HepG2 (cell line): Measurements from ENCODE around the gene DRAM1. TPM values are rescaled to one million over a fixed set of nuclear protein-coding genes. Genes with fewer than 3 reads are reported as not detected.

Experiments used
- CEBPB ChIP-seq: IDR thresholded peaks from 2 replicates; pipeline ENCODE4 v1.6.1; 2011; ENCODE audit warnings: low read depth, low read length, improper control_type of control experiment, borderline replicate concordance
- DNMT3B ChIP-seq: conservative IDR thresholded peaks from 2 replicates; pipeline ENCODE4 v1.6.1; 2016; ENCODE audit warnings: missing biosample characterization, control low read depth
- EP300 ChIP-seq, 3 experiments: sonication (generic) in 1 of 3; formaldehyde crosslinking in 1 of 3; IDR thresholded peaks; 2 replicates each; pipeline versions ENCODE4 v1.5.1 to v1.6.1; 2011 to 2020; ENCODE audit warnings: low read depth in 2 of 3, low read length in 2 of 3, borderline replicate concordance in 1 of 3, improper control_type of control experiment in 1 of 3, mild to moderate bottlenecking in 1 of 3, missing genetic modification reagents in 1 of 3, moderate library complexity in 1 of 3
- EZH2 ChIP-seq: conservative IDR thresholded peaks from 2 replicates; pipeline ENCODE4 v1.6.1; 2012; ENCODE audit warnings: mild to moderate bottlenecking, low read depth, low read length, moderate library complexity
- JUNB ChIP-seq: sonication (generic); formaldehyde crosslinking; IDR thresholded peaks from 2 replicates; pipeline ENCODE4 v1.8.0; 2022; ENCODE audit warnings: missing genetic modification reagents, mild to moderate bottlenecking, borderline replicate concordance
- KDM1A ChIP-seq: IDR thresholded peaks from 2 replicates; pipeline ENCODE4 v1.6.1; 2016; ENCODE audit warnings: missing compliant biosample characterization
- MAFG ChIP-seq: sonication (generic); formaldehyde crosslinking; IDR thresholded peaks from 2 replicates; pipeline ENCODE4 v1.5.1; 2020; ENCODE audit warnings: mild to moderate bottlenecking, missing genetic modification reagents
- MAFK ChIP-seq, 2 experiments: IDR thresholded peaks in 1 of 2; conservative IDR thresholded peaks in 1 of 2; 2 replicates each; pipeline ENCODE4 v1.6.1; 2011; ENCODE audit warnings: improper control_type of control experiment in 2 of 2, low read length in 2 of 2
- RBAK ChIP-seq: sonication (generic); formaldehyde crosslinking; IDR thresholded peaks from 2 replicates; pipeline ENCODE4 v1.5.1; 2020; ENCODE audit warnings: mild to moderate bottlenecking, missing genetic modification reagents
- TARDBP ChIP-seq: sonication (generic); formaldehyde crosslinking; IDR thresholded peaks from 2 replicates; pipeline ENCODE4 v1.8.0; 2022; ENCODE audit warnings: mild to moderate bottlenecking, missing genetic modification reagents
- U2AF1 ChIP-seq: fragments of 200-400 bp; formaldehyde crosslinking; optimal IDR thresholded peaks from 2 replicates; pipeline ENCODE3; 2017; ENCODE audit warnings: mild to moderate bottlenecking, low read depth, low read length
- ZEB1 ChIP-seq: IDR thresholded peaks from 2 replicates; pipeline ENCODE4 v1.6.1; 2012; ENCODE audit warnings: mild to moderate bottlenecking, low read depth, inconsistent platforms; ENCODE audit not compliant: insufficient replicate concordance
- ZMAT3 ChIP-seq: sonication (generic); formaldehyde crosslinking; conservative IDR thresholded peaks from 2 replicates; pipeline ENCODE4 v1.7.0; 2021; ENCODE audit warnings: missing genetic modification reagents
- ZNF354B ChIP-seq: sonication (generic); formaldehyde crosslinking; IDR thresholded peaks from 2 replicates; pipeline ENCODE4 v1.8.0; 2022; ENCODE audit warnings: mild to moderate bottlenecking, missing genetic modification reagents
- ZNF556 ChIP-seq: sonication (generic); formaldehyde crosslinking; IDR thresholded peaks from 2 replicates; pipeline ENCODE4 v1.4.0; 2020; ENCODE audit warnings: mild to moderate bottlenecking, missing genetic modification reagents, borderline replicate concordance
- ZNF558 ChIP-seq: sonication (generic); formaldehyde crosslinking; IDR thresholded peaks from 2 replicates; pipeline ENCODE4 v1.9.0; 2022; ENCODE audit warnings: mild to moderate bottlenecking, missing genetic modification reagents, borderline replicate concordance
- ZNF567 ChIP-seq: sonication (generic); formaldehyde crosslinking; IDR thresholded peaks from 2 replicates; pipeline ENCODE4 v1.8.1; 2023; ENCODE audit warnings: mild to moderate bottlenecking, missing genetic modification reagents, borderline replicate concordance
- ZNF713 ChIP-seq: sonication (generic); formaldehyde crosslinking; IDR thresholded peaks from 2 replicates; pipeline ENCODE4 v1.4.0; 2020; ENCODE audit warnings: mild to moderate bottlenecking, missing genetic modification reagents
- ZNF772 ChIP-seq: sonication (generic); formaldehyde crosslinking; IDR thresholded peaks from 2 replicates; pipeline ENCODE4 v1.5.0; 2020; ENCODE audit warnings: mild to moderate bottlenecking, missing genetic modification reagents
- ZSCAN22 ChIP-seq: sonication (generic); formaldehyde crosslinking; IDR thresholded peaks from 2 replicates; pipeline ENCODE4 v1.4.0; 2020; ENCODE audit warnings: mild to moderate bottlenecking, missing genetic modification reagents
- polyA plus RNA-seq, 8 experiments: library from polyadenylated mRNA; depleted of rRNA in 3 of 8; stranded (reverse) in 7 of 8; unstranded in 1 of 8; fragments of >200 nt; fragmentation: Illumina TruSeq in 4 of 8; extraction: Trizol in 4 of 8; gene quantifications; 2 replicates each; pipeline versions ENCODE4 v1.2.1 to v1.2.3, GENCODE V29; 2011 to 2016; ENCODE audit warnings: low read depth in 4 of 8, missing spikeins in 1 of 8, mixed read lengths in 1 of 8; ENCODE audit not compliant: insufficient read depth in 1 of 8
- total RNA-seq, 5 experiments: library from RNA; depleted of rRNA; stranded (reverse); fragments of >200 nt; fragmentation: Illumina TruSeq; extraction: Trizol; gene quantifications; 2 replicates each; pipeline ENCODE4 v1.2.3, GENCODE V29; 2016; ENCODE audit warnings: low read depth in 1 of 5
- TF ChIP-seq, protein P1 (sequence below): sonication (generic); formaldehyde crosslinking; IDR thresholded peaks from 2 replicates; pipeline ENCODE4 v1.4.0; 2020; ENCODE audit warnings: missing genetic modification reagents
- TF ChIP-seq, protein P2 (sequence below): sonication (generic); formaldehyde crosslinking; IDR thresholded peaks from 2 replicates; pipeline ENCODE4 v1.9.0; 2022; ENCODE audit warnings: missing genetic modification reagents, mild to moderate bottlenecking, borderline replicate concordance
- TF ChIP-seq, protein P3 (sequence below): IDR thresholded peaks from 2 replicates; pipeline ENCODE4 v1.6.1; 2016; ENCODE audit warnings: missing compliant biosample characterization, missing genetic modification reagents, borderline replicate concordance

DRAM1 gene
- total and polyA plus RNA-seq, 2 of the 13 experiments (the other 11 are each of a cell fraction or from before 2014, with no cell fraction given), result 20.9 to 32.6 TPM

DNA sequence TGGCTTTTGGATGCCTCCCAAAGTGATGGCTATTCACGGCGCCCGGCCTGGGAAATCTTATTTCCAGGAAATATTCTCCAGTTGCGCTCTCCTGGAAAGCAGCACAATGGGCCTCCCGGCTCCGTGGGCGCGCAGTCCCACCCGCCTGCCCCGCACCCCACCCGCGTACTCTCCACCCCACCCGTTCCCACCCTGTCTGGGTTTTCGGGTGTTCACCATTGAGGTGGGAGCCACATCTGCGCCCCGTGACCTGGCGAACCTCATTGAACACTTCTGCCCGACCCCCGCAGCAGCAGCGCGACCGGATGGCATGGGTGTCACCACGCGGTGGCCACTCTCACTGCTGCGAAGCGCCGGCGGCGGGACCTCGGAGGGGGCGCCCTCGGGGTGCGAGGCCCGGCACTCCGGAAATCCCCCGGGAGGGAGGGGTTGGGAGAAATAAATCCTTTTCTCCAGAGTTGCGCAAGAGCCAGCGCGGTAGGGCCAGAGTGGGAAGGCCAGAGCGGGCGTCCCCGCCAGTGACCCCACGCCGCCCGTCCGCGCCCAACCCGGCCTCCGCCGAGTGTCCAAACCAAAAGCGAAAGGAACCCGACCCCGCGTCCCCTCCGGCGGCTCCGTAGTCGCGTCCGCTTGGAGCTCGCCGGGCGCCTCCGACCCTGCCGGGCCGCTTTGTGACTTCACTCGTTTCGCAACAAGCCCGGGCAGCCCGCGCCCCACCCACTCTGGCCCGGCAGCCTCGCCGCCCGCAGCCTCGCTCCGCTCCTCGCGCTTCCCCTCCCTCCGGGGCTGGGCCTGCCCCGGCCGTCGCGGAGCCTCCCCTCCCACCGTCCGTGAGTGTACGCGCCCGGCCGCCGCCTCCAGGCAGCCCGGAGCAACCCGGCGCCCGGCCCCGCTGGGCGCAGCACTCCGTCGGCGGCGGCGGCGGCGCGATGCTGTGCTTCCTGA, at the start of gene DRAM1 (continued):
- TF ChIP-seq ZNF713 (no peak), EZH2 (no peak), ZNF556 (CRISPR knock-in tag) (no peak), ZEB1 (no peak), ZNF558 (CRISPR knock-in tag) (peak; percentile 88; the same call in 1 of the 2 replicates), ZNF772 (CRISPR knock-in tag) (peak; percentile 62; the same call in 1 of the 2 replicates), RBAK (CRISPR knock-in tag) (no peak), ZMAT3 (CRISPR knock-in tag) (peak; percentile 72; the same call in 1 of the 2 replicates), KDM1A (CRISPR knock-in tag) (no peak), DNMT3B (peak; percentile 74; the same call in 1 of the 2 replicates), MAFK (conservative IDR thresholded peaks at IDR 0.05 in 1 of 2, IDR thresholded peaks at IDR 0.05 in 1 of 2; ENCODE audit: low read length in 2 of 2) (no peak), ZSCAN22 (no peak), EP300 (IDR thresholded peaks at IDR 0.05; ENCODE audit: low read depth in 2 of 2, low read length in 2 of 2) (no peak), EP300 (CRISPR knock-in tag; IDR thresholded peaks at IDR 0.05; ENCODE audit: borderline replicate concordance) (peak; percentile 45; the same call in 1 of the 2 replicates), JUNB (CRISPR knock-in tag) (no peak), ZNF567 (CRISPR knock-in tag) (no peak), U2AF1 (no peak), MAFG (CRISPR knock-in tag) (no peak), CEBPB (peak; percentile 77), TARDBP (CRISPR knock-in tag) (peak; percentile 55; the same call in 1 of the 2 replicates), ZNF354B (no peak)
- TF ChIP-seq, protein P1, sequence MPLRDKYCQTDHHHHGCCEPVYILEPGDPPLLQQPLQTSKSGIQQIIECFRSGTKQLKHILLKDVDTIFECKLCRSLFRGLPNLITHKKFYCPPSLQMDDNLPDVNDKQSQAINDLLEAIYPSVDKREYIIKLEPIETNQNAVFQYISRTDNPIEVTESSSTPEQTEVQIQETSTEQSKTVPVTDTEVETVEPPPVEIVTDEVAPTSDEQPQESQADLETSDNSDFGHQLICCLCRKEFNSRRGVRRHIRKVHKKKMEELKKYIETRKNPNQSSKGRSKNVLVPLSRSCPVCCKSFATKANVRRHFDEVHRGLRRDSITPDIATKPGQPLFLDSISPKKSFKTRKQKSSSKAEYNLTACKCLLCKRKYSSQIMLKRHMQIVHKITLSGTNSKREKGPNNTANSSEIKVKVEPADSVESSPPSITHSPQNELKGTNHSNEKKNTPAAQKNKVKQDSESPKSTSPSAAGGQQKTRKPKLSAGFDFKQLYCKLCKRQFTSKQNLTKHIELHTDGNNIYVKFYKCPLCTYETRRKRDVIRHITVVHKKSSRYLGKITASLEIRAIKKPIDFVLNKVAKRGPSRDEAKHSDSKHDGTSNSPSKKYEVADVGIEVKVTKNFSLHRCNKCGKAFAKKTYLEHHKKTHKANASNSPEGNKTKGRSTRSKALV (CRISPR knock-in tag), result peak; percentile 43; the same call in 1 of the 2 replicates
- TF ChIP-seq, protein P2, sequence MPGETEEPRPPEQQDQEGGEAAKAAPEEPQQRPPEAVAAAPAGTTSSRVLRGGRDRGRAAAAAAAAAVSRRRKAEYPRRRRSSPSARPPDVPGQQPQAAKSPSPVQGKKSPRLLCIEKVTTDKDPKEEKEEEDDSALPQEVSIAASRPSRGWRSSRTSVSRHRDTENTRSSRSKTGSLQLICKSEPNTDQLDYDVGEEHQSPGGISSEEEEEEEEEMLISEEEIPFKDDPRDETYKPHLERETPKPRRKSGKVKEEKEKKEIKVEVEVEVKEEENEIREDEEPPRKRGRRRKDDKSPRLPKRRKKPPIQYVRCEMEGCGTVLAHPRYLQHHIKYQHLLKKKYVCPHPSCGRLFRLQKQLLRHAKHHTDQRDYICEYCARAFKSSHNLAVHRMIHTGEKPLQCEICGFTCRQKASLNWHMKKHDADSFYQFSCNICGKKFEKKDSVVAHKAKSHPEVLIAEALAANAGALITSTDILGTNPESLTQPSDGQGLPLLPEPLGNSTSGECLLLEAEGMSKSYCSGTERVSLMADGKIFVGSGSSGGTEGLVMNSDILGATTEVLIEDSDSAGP (CRISPR knock-in tag), result peak; percentile 76; the same call in 1 of the 2 replicates
- TF ChIP-seq, protein P3, sequence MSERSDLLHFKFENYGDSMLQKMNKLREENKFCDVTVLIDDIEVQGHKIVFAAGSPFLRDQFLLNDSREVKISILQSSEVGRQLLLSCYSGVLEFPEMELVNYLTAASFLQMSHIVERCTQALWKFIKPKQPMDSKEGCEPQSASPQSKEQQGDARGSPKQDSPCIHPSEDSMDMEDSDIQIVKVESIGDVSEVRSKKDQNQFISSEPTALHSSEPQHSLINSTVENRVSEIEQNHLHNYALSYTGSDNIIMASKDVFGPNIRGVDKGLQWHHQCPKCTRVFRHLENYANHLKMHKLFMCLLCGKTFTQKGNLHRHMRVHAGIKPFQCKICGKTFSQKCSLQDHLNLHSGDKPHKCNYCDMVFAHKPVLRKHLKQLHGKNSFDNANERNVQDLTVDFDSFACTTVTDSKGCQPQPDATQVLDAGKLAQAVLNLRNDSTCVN (CRISPR knock-in tag), result no peak
